Epithelial cell of esophagus (primary cell): ENCODE data around the gene DACT3.

Experiments used
- DNase-seq: peaks from one replicate; pipeline ENCODE4 v3.0.0; 2010; ENCODE audit warnings: low read depth
- H3K4me3 ChIP-seq: 2 replicates; pipeline ENCODE4 v1.5.1; 2011; ENCODE audit warnings: mild to moderate bottlenecking, low read length, control low read depth
- CTCF ChIP-seq: IDR thresholded peaks from 2 replicates; pipeline ENCODE4 v1.5.1; 2011; ENCODE audit warnings: low read depth, mild to moderate bottlenecking, low read length, control low read depth, inconsistent platforms; ENCODE audit not compliant: insufficient read depth; ENCODE audit errors: missing control alignments

DACT3 gene

GRCh38 chr19:46665072-46665471 lies 4.1 kb upstream of the DACT3 start:
- no peak for TF ChIP-seq CTCF
- no peak for DNase-seq
- no peak overlapping the region for H3K4me3 ChIP-seq

- peak; percentile 93 for DNase-seq
- peak; percentile 97 for TF ChIP-seq CTCF
- H3K4me3 ChIP-seq, result peak overlapping the region; percentile 31
These were observed 982 bp upstream of the DACT3 start for GRCh38 chr19:46661735-46662592.

GRCh38 chr19:46660551-46661019 lies 397 bp downstream of the DACT3 start:
- no peak for DNase-seq
- no peak for TF ChIP-seq CTCF
- peak overlapping the region; percentile 20 for H3K4me3 ChIP-seq

- no peak for DNase-seq
- TF ChIP-seq CTCF, result no peak
- H3K4me3 ChIP-seq, result no peak overlapping the region
These were observed 919 bp downstream of the DACT3 start for GRCh38 chr19:46660008-46660517.

- no peak for TF ChIP-seq CTCF
- H3K4me3 ChIP-seq, result no peak overlapping the region
- no peak for DNase-seq
These were observed 1.6 kb downstream of the DACT3 start for GRCh38 chr19:46659151-46660007.

- H3K4me3 ChIP-seq, result no peak overlapping the region
- TF ChIP-seq CTCF, result no peak
- DNase-seq, result peak; percentile 40
These were observed 4.4 kb downstream of the DACT3 start for GRCh38 chr19:46656541-46656940.
